ENCODE measurements around the gene CLPSL2.

CLPSL2 gene

GRCh38 chr6:35747877-35748276 is 28.5 kb upstream of the CLPSL2 start:
- Histone ChIP-seq H2AFZ (ENCODE audit: low read length) (no peak overlapping the region), H3K9me2 (ENCODE audit: low read depth, low read length) (no peaks in the 10 kb centered on the region), H3K36me3 (ENCODE audit: insufficient read depth, low read length) (peaks cover 5% of the 10 kb centered on the region; the same call in 1 of the 2 replicates), H3K27me3 (ENCODE audit: insufficient read depth, low read length) (peaks cover 6% of the 10 kb centered on the region; the same call in 1 of the 2 replicates), H4K20me1 (ENCODE audit: insufficient read depth, low read length) (no peaks in the 10 kb centered on the region), H3K4me3 (ENCODE audit: low read depth, low read length, poor library complexity, severe bottlenecking) (no peak overlapping the region), H3K9ac (ENCODE audit: low read length) (no peak overlapping the region), H3K4me2 (ENCODE audit: low read length) (no peak overlapping the region), H3F3A (ENCODE audit: insufficient read depth, low read length) (no peaks in the 10 kb centered on the region), H3K4me1 (ENCODE audit: insufficient read depth, low read length, severe bottlenecking) (no peaks in the 10 kb centered on the region), H3K79me2 (ENCODE audit: insufficient read depth, low read length) (no peaks in the 10 kb centered on the region), H3K27ac (ENCODE audit: low read depth, low read length, poor library complexity, severe bottlenecking) (no peak overlapping the region), H3K9me3 (ENCODE audit: low read length) (0 out of 2 replicates have a peak, but pooled peaks cover 6% of the 10 kb centered on the region)
- TF ChIP-seq CTCF (IDR thresholded peaks at IDR 0.05; ENCODE audit: low read length) (no peak), EZH2 (IDR thresholded peaks at IDR 0.05; ENCODE audit: borderline replicate concordance, low read length) (no peak)

DNA sequence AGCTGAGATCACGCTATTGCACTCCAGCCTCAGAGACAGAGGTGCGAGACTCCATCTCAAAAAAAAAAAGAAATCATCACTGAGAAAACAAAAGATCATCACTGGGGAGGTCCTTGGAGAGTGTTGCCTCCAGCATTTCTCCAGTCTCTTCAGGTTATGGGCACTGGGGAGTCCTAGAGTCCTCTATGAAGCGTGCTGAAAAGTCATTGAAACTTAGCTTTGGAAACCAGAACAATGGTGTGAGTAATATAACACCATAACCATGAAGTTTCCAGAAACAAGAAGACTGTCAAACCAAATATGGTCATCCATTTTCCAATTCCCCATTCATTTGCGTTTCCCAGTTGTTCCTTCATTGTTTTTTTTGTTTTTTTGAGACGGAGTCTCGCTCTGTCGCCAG is 25.8 kb upstream of the CLPSL2 start:
- Histone ChIP-seq H3K4me3 (ENCODE audit: low read depth, low read length, poor library complexity, severe bottlenecking) (no peak overlapping the region), H2AFZ (ENCODE audit: low read length) (no peak overlapping the region), H3K27me3 (ENCODE audit: insufficient read depth, low read length) (peaks cover 6% of the 10 kb centered on the region; the same call in 1 of the 2 replicates), H4K20me1 (ENCODE audit: insufficient read depth, low read length) (no peaks in the 10 kb centered on the region), H3K36me3 (ENCODE audit: insufficient read depth, low read length) (peaks cover 5% of the 10 kb centered on the region; the same call in 1 of the 2 replicates), H3K9me3 (ENCODE audit: low read length) (0 out of 2 replicates have a peak, but pooled peaks cover 6% of the 10 kb centered on the region), H3K9me2 (ENCODE audit: low read depth, low read length) (no peaks in the 10 kb centered on the region), H3K9ac (ENCODE audit: low read length) (no peak overlapping the region), H3F3A (ENCODE audit: insufficient read depth, low read length) (no peaks in the 10 kb centered on the region), H3K4me2 (ENCODE audit: low read length) (no peak overlapping the region), H3K27ac (ENCODE audit: low read depth, low read length, poor library complexity, severe bottlenecking) (no peak overlapping the region), H3K79me2 (ENCODE audit: insufficient read depth, low read length) (no peaks in the 10 kb centered on the region), H3K4me1 (ENCODE audit: insufficient read depth, low read length, severe bottlenecking) (no peaks in the 10 kb centered on the region)
- TF ChIP-seq EZH2 (IDR thresholded peaks at IDR 0.05; ENCODE audit: borderline replicate concordance, low read length) (no peak), CTCF (IDR thresholded peaks at IDR 0.05; ENCODE audit: low read length) (no peak)

DNA sequence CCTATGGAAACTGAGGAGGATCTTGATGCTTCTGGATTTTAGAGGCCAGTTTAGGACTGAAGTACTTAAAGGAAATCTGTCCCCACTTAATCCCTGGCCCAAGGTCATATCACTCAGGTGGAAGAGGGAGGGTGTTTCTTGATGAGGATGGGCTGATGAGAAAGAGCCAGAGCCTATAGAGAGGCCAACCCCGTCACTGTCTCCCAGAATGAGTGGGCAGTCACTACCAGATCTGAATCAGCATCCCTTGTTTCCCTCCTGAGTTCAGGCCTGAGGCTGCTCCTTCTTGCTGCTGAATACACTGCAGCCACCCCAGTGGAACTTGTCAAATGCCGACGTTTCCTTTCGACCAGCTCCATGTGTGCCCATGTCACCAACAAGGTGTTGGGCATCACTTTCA is 24.8 kb upstream of the CLPSL2 start:
- Histone ChIP-seq H3K9me2 (ENCODE audit: low read depth, low read length) (no peaks in the 10 kb centered on the region), H3K9ac (ENCODE audit: low read length) (no peak overlapping the region), H3K36me3 (ENCODE audit: insufficient read depth, low read length) (peaks cover 5% of the 10 kb centered on the region; the same call in 1 of the 2 replicates), H3K4me2 (ENCODE audit: low read length) (no peak overlapping the region), H3K27me3 (ENCODE audit: insufficient read depth, low read length) (peaks cover 6% of the 10 kb centered on the region; the same call in 1 of the 2 replicates), H3F3A (ENCODE audit: insufficient read depth, low read length) (no peaks in the 10 kb centered on the region), H3K79me2 (ENCODE audit: insufficient read depth, low read length) (no peaks in the 10 kb centered on the region), H3K4me1 (ENCODE audit: insufficient read depth, low read length, severe bottlenecking) (no peaks in the 10 kb centered on the region), H2AFZ (ENCODE audit: low read length) (no peak overlapping the region), H4K20me1 (ENCODE audit: insufficient read depth, low read length) (no peaks in the 10 kb centered on the region), H3K9me3 (ENCODE audit: low read length) (0 out of 2 replicates have a peak, but pooled peaks cover 6% of the 10 kb centered on the region), H3K27ac (ENCODE audit: low read depth, low read length, poor library complexity, severe bottlenecking) (no peak overlapping the region), H3K4me3 (ENCODE audit: low read depth, low read length, poor library complexity, severe bottlenecking) (no peak overlapping the region)
- TF ChIP-seq CTCF (IDR thresholded peaks at IDR 0.05; ENCODE audit: low read length) (no peak), EZH2 (IDR thresholded peaks at IDR 0.05; ENCODE audit: borderline replicate concordance, low read length) (no peak)
